ENCODE results near the gene TBC1D4. TPM values are rescaled to one million over a fixed set of nuclear protein-coding genes. Genes with fewer than 3 reads are reported as not detected.

The TBC1D4 gene
- total and polyA plus RNA-seq, 2 experiments from 2014 or later: 18.7 to 38.2 TPM

DNA sequence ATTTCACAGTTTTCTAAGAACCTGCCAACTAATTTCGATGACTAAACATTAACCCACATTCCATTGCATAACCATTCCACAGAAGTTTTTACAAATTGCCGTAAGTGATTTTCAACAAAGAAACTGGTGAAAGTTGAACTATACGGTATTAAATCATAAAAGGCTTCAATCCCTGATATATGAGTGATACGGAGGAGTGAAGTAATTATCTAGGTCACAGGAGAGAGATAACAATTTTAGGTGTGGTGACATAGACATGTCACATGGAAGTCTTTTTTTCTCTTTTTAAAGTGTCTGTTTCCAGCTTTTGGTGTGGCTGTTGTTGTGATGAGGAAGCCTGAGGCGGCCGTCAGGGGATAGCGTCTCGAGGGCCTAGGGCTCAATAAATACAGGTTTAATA lies 29.4 kb downstream of the TBC1D4 start (continued):
- TF ChIP-seq, protein P1, sequence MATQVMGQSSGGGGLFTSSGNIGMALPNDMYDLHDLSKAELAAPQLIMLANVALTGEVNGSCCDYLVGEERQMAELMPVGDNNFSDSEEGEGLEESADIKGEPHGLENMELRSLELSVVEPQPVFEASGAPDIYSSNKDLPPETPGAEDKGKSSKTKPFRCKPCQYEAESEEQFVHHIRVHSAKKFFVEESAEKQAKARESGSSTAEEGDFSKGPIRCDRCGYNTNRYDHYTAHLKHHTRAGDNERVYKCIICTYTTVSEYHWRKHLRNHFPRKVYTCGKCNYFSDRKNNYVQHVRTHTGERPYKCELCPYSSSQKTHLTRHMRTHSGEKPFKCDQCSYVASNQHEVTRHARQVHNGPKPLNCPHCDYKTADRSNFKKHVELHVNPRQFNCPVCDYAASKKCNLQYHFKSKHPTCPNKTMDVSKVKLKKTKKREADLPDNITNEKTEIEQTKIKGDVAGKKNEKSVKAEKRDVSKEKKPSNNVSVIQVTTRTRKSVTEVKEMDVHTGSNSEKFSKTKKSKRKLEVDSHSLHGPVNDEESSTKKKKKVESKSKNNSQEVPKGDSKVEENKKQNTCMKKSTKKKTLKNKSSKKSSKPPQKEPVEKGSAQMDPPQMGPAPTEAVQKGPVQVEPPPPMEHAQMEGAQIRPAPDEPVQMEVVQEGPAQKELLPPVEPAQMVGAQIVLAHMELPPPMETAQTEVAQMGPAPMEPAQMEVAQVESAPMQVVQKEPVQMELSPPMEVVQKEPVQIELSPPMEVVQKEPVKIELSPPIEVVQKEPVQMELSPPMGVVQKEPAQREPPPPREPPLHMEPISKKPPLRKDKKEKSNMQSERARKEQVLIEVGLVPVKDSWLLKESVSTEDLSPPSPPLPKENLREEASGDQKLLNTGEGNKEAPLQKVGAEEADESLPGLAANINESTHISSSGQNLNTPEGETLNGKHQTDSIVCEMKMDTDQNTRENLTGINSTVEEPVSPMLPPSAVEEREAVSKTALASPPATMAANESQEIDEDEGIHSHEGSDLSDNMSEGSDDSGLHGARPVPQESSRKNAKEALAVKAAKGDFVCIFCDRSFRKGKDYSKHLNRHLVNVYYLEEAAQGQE (IDR thresholded peaks at IDR 0.05; ENCODE audit: unreplicated experiment): no peak
- TF ChIP-seq EZH2phosphoT487 (IDR thresholded peaks at IDR 0.05; ENCODE audit: unreplicated experiment): no peak

DNA sequence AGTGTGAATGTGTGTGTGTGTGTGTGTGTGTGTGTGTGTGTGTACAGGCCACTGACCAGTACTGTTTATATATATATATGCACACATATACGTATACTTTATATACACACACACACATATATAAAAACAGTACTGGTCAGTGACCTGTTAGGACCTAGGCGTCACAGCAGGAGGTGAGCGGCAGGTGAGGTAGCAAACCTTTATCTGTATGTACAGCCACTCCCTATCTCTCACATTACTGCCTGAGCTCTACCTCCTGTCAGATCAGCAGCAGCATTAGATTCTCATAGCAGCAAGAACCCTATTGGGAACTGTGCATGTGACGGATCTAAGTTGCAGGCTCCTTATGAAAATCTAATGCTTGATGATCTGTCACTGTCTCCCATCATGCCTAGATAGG lies 34.5 kb downstream of the TBC1D4 start:
- H3K4me1 ChIP-seq (ENCODE audit: insufficient read depth): 0 out of 2 replicates have a peak, but pooled peaks cover 6% of the 10 kb centered on the region
- H4K20me1 ChIP-seq (replicated peaks; ENCODE audit: insufficient read depth): no peaks in the 10 kb centered on the region
- TF ChIP-seq CTCF (conservative IDR thresholded peaks at IDR 0.05; ENCODE audit: low read depth in 2 of 2) (no peak), EZH2phosphoT487 (IDR thresholded peaks at IDR 0.05; ENCODE audit: unreplicated experiment) (no peak), ETS1 (IDR thresholded peaks at IDR 0.05) (no peak), JUNB (IDR thresholded peaks at IDR 0.05; ENCODE audit: unreplicated experiment) (no peak), ZNF331 (CRISPR knock-in tag; IDR thresholded peaks at IDR 0.05; ENCODE audit: low read depth) (no peak), CREB1 (CRISPR knock-in tag; IDR thresholded peaks at IDR 0.05; ENCODE audit: low read depth) (no peak), STAT1 (IDR thresholded peaks at IDR 0.05; ENCODE audit: unreplicated experiment) (no peak), ZNF114 (CRISPR knock-in tag; IDR thresholded peaks at IDR 0.05) (no peak), POLR2AphosphoS5 (IDR thresholded peaks at IDR 0.05; ENCODE audit: low read depth) (no peak), EZH2 (IDR thresholded peaks at IDR 0.05; ENCODE audit: low read depth, unreplicated experiment) (no peak), NANOG (IDR thresholded peaks at IDR 0.05; ENCODE audit: borderline replicate concordance) (no peak)
- TF ChIP-seq, protein P2, sequence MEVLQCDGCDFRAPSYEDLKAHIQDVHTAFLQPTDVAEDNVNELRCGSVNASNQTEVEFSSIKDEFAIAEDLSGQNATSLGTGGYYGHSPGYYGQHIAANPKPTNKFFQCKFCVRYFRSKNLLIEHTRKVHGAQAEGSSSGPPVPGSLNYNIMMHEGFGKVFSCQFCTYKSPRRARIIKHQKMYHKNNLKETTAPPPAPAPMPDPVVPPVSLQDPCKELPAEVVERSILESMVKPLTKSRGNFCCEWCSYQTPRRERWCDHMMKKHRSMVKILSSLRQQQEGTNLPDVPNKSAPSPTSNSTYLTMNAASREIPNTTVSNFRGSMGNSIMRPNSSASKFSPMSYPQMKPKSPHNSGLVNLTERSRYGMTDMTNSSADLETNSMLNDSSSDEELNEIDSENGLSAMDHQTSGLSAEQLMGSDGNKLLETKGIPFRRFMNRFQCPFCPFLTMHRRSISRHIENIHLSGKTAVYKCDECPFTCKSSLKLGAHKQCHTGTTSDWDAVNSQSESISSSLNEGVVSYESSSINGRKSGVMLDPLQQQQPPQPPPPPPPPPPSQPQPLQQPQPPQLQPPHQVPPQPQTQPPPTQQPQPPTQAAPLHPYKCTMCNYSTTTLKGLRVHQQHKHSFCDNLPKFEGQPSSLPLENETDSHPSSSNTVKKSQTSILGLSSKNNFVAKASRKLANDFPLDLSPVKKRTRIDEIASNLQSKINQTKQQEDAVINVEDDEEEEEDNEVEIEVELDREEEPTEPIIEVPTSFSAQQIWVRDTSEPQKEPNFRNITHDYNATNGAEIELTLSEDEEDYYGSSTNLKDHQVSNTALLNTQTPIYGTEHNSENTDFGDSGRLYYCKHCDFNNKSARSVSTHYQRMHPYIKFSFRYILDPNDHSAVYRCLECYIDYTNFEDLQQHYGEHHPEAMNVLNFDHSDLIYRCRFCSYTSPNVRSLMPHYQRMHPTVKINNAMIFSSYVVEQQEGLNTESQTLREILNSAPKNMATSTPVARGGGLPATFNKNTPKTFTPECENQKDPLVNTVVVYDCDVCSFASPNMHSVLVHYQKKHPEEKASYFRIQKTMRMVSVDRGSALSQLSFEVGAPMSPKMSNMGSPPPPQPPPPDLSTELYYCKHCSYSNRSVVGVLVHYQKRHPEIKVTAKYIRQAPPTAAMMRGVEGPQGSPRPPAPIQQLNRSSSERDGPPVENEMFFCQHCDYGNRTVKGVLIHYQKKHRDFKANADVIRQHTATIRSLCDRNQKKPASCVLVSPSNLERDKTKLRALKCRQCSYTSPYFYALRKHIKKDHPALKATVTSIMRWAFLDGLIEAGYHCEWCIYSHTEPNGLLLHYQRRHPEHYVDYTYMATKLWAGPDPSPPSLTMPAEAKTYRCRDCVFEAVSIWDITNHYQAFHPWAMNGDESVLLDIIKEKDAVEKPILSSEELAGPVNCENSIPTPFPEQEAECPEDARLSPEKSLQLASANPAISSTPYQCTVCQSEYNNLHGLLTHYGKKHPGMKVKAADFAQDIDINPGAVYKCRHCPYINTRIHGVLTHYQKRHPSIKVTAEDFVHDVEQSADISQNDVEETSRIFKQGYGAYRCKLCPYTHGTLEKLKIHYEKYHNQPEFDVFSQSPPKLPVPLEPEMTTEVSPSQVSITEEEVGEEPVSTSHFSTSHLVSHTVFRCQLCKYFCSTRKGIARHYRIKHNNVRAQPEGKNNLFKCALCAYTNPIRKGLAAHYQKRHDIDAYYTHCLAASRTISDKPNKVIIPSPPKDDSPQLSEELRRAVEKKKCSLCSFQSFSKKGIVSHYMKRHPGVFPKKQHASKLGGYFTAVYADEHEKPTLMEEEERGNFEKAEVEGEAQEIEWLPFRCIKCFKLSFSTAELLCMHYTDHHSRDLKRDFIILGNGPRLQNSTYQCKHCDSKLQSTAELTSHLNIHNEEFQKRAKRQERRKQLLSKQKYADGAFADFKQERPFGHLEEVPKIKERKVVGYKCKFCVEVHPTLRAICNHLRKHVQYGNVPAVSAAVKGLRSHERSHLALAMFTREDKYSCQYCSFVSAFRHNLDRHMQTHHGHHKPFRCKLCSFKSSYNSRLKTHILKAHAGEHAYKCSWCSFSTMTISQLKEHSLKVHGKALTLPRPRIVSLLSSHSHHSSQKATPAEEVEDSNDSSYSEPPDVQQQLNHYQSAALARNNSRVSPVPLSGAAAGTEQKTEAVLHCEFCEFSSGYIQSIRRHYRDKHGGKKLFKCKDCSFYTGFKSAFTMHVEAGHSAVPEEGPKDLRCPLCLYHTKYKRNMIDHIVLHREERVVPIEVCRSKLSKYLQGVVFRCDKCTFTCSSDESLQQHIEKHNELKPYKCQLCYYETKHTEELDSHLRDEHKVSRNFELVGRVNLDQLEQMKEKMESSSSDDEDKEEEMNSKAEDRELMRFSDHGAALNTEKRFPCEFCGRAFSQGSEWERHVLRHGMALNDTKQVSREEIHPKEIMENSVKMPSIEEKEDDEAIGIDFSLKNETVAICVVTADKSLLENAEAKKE (CRISPR knock-in tag; IDR thresholded peaks at IDR 0.05): no peak
- H3K4me2 ChIP-seq: no peak overlapping the region
- Mint-ChIP-seq H3K27ac (no peak overlapping the region), H3K9me3 (peaks cover 4% of the 10 kb centered on the region; the same call in 2 of the 3 replicates), H3K4me3 (no peak overlapping the region), H3K36me3 (ENCODE audit: low read depth) (peaks cover 10% of the 10 kb centered on the region; the same call in 2 of the 3 replicates), H3K4me1 (peaks cover 17% of the 10 kb centered on the region), H3K27me3 (ENCODE audit: insufficient read depth, low read depth, poor library complexity) (peaks cover 1% of the 10 kb centered on the region)
- DNase-seq (ENCODE audit: low spot score) (no peak), ATAC-seq (no peak)
- no peak overlapping the region for H3K4me3 ChIP-seq
- H3K36me3 ChIP-seq (ENCODE audit: insufficient read depth): no peaks in the 10 kb centered on the region
- H3K9me2 ChIP-seq (ENCODE audit: insufficient read depth): no peaks in the 10 kb centered on the region
- no peak overlapping the region for H3K27ac ChIP-seq (ENCODE audit: low read depth)
- no peaks in the 10 kb centered on the region for H3F3A ChIP-seq (replicated peaks; ENCODE audit: low read depth)
- no peak overlapping the region for H2AFZ ChIP-seq
- no peaks in the 10 kb centered on the region for H3K27me3 ChIP-seq (ENCODE audit: insufficient read depth)
- no peaks in the 10 kb centered on the region; the same call in 1 of the 2 replicates for H3K79me2 ChIP-seq (replicated peaks; ENCODE audit: insufficient read depth)
